Measurements from ENCODE around the gene MFSD6. TPM values are rescaled to one million over a fixed set of nuclear protein-coding genes. Genes with fewer than 3 reads are reported as not detected.

The MFSD6 gene
- total and polyA plus RNA-seq, 10 donors = 5.0 to 130 (median 46.9) TPM

- TF ChIP-seq POLR2A (IDR thresholded peaks at IDR 0.05) = no peak
- TF ChIP-seq POLR2AphosphoS5 (IDR thresholded peaks at IDR 0.05) = no peak
- TF ChIP-seq CTCF (IDR thresholded peaks at IDR 0.05 in 8 of 11, conservative IDR thresholded peaks at IDR 0.05 in 3 of 11) = no peak
- Histone ChIP-seq H3K9me3 (peaks cover 0 to 5% (median 0%) of the 10 kb centered on the region in 8 donors), H3K4me3 (no peak overlapping the region), H3K36me3 (peaks cover 0 to 23% (median 0%) of the 10 kb centered on the region in 6 donors), H3K27ac (no peak overlapping the region), H3K27me3 (replicated peaks in 1 of 7) (no peaks in the 10 kb centered on the region), H3K4me1 (peaks cover 0 to 43% (median 10%) of the 10 kb centered on the region in 6 donors)
- WGBS, 5 donors = 78 to 88% (median 83%) methylated on average over 2 of the region's 2 CpGs
- DNase-seq = no peak
- intact Hi-C loops (cut with DNase I; ENCODE audit: low total_unique reads) = no loop called here
Measured at GRCh38 chr2:190451561-190452176, 43.5 kb downstream of the MFSD6 start.

- TF ChIP-seq POLR2AphosphoS5 (IDR thresholded peaks at IDR 0.05) (no peak), CTCF (IDR thresholded peaks at IDR 0.05 in 8 of 11, conservative IDR thresholded peaks at IDR 0.05 in 3 of 11) (no peak), POLR2A (IDR thresholded peaks at IDR 0.05) (no peak)
- 73 to 83% (median 75%) methylated on average over 1 of the region's 1 CpG for WGBS, 5 donors
Measured at GRCh38 chr2:190452433-190452832, 44.3 kb downstream of the MFSD6 start.

GRCh38 chr2:190454795-190455194 is 46.6 kb downstream of the MFSD6 start:
- Histone ChIP-seq H3K4me1 (peaks cover 0 to 41% (median 4%) of the 10 kb centered on the region in 6 donors), H3K36me3 (peaks cover 0 to 39% (median 2%) of the 10 kb centered on the region in 6 donors), H3K4me3 (no peak overlapping the region), H3K27ac (no peak overlapping the region), H3K9me3 (peaks cover 0 to 5% (median 0%) of the 10 kb centered on the region in 8 donors), H3K27me3 (replicated peaks in 1 of 7) (no peaks in the 10 kb centered on the region)
- intact Hi-C loops (cut with DNase I; ENCODE audit: low total_unique reads) = no loop called here
- 95 to 100% (median 97%) methylated on average over 2 of the region's 2 CpGs for WGBS, 5 donors
- no peak for TF ChIP-seq POLR2AphosphoS5 (IDR thresholded peaks at IDR 0.05)
- no peak for TF ChIP-seq CTCF (IDR thresholded peaks at IDR 0.05 in 8 of 11, conservative IDR thresholded peaks at IDR 0.05 in 3 of 11)
- no peak for TF ChIP-seq POLR2A (IDR thresholded peaks at IDR 0.05)
- no peak for DNase-seq

More at GRCh38 chr2:190452433-190452832, 44.3 kb downstream of the MFSD6 start:
- Histone ChIP-seq H3K4me1 (peaks cover 0 to 36% (median 4%) of the 10 kb centered on the region in 6 donors), H3K4me3 (no peak overlapping the region), H3K9me3 (peaks cover 0 to 5% (median 0%) of the 10 kb centered on the region in 8 donors), H3K27me3 (replicated peaks in 1 of 7) (no peaks in the 10 kb centered on the region), H3K36me3 (peaks cover 0 to 31% (median 2%) of the 10 kb centered on the region in 6 donors), H3K27ac (no peak overlapping the region)
- intact Hi-C loops (cut with DNase I; ENCODE audit: low total_unique reads) = no loop called here
- DNase-seq = no peak

- H3K9me3 ChIP-seq = peaks cover 0 to 5% (median 0%) of the 10 kb centered on the region in 8 donors
- TF ChIP-seq POLR2A (IDR thresholded peaks at IDR 0.05) (no peak), POLR2AphosphoS5 (IDR thresholded peaks at IDR 0.05) (no peak), CTCF (IDR thresholded peaks at IDR 0.05 in 8 of 11, conservative IDR thresholded peaks at IDR 0.05 in 3 of 11) (no peak)
Measured at GRCh38 chr2:190455358-190456095, 47.4 kb downstream of the MFSD6 start.

More at GRCh38 chr2:190455358-190456095, 47.4 kb downstream of the MFSD6 start:
- DNase-seq = no peak
- H3K27me3 ChIP-seq (replicated peaks in 1 of 7) = no peaks in the 10 kb centered on the region
- H3K4me1 ChIP-seq = peaks cover 0 to 44% (median 4%) of the 10 kb centered on the region in 6 donors
- H3K4me3 ChIP-seq = no peak overlapping the region
- 68 to 75% (median 71%) methylated on average over 7 of the region's 7 CpGs for WGBS, 5 donors
- H3K27ac ChIP-seq = no peak overlapping the region
- peaks cover 0 to 39% (median 2%) of the 10 kb centered on the region in 6 donors for H3K36me3 ChIP-seq
- intact Hi-C loops (cut with DNase I; ENCODE audit: low total_unique reads) = no loop called here
